K562 (cell line): ENCODE measurements around the gene SEC63. TPM values are rescaled to one million over a fixed set of nuclear protein-coding genes. Genes with fewer than 3 reads are reported as not detected.

Experiments
- ATAC-seq: fragments of 200-7000 bp; cut with Tn5 transposase; 3 replicates; pipeline ENCODE4 v1.9.1; 2020; ENCODE audit warnings: moderate library complexity
- BruUV-seq: library from RNA; stranded (reverse); fragments of 400-500 nt; replicated peaks from 2 replicates; lab custom pipeline; 2021; lab: Mats Ljungman, UMichigan
- CTCF ChIA-PET: fragments of 300-600 bp; formaldehyde crosslinking; extraction: SDS; loops from one replicate; lab custom pipeline; 2021; ENCODE audit warnings: low intra/inter-chr PET ratio; lab: Yijun Ruan, JAX
- POLR2A ChIA-PET: fragments of 300-600, 350-650 bp; sonication (Branson Sonifier 250); formaldehyde crosslinking; extraction: SDS; loops from one replicate; lab custom pipeline; 2021; ENCODE audit warnings: antibody characterized with exemption, inconsistent platforms; lab: Yijun Ruan, JAX
- DNase-seq, 4 experiments: peaks; one replicate each; pipeline versions ENCODE4 v3.0.0 to v3.0.0-alpha.2; 2011 to 2018; ENCODE audit warnings: low spot score in 3 of 4, mixed read lengths in 3 of 4; ENCODE audit errors: extremely low read depth in 1 of 4
- FAIRE-seq: peaks from 2 replicates; lab custom pipeline; 2011; peaks lifted over from hg19 to GRCh38; lab: Jason Lieb, UNC
- H2AFZ ChIP-seq: 2 replicates; pipeline ENCODE4 v1.6.0; 2011; ENCODE audit warnings: low read depth, low read length, control low read depth, inconsistent platforms
- H3K27ac ChIP-seq: fragments of 200-600 bp; 3 replicates; pipeline ENCODE4 v1.8.0; 2011; ENCODE audit warnings: low read depth, mild to moderate bottlenecking, control low read depth, inconsistent platforms, low read length, moderate library complexity, mixed read lengths; ENCODE audit errors: extremely low read depth
- H3K27me3 ChIP-seq, 2 experiments: fragments of 300-600 bp in 1 of 2; 2 replicates in 1 of 2; 3 replicates in 1 of 2; pipeline versions ENCODE4 v1.6.0 to v1.8.0; 2011; ENCODE audit warnings: inconsistent platforms in 2 of 2, low read length in 2 of 2, mild to moderate bottlenecking in 1 of 2, mixed read lengths in 1 of 2, moderate library complexity in 1 of 2; ENCODE audit not compliant: control insufficient read depth in 2 of 2, insufficient read depth in 2 of 2
- H3K36me3 ChIP-seq: fragments of 300-600 bp; 3 replicates; pipeline ENCODE4 v1.8.0; 2011; ENCODE audit warnings: mild to moderate bottlenecking, low read length, inconsistent platforms; ENCODE audit not compliant: control insufficient read depth, insufficient read depth
- H3K4me1 ChIP-seq, 2 experiments: fragments of 200-600 bp in 1 of 2; replicated peaks in 1 of 2; 2 replicates in 1 of 2; 3 replicates in 1 of 2; pipeline versions ENCODE4 v1.5.1 to v1.8.0; 2011; ENCODE audit warnings: inconsistent platforms in 2 of 2, low read length in 2 of 2, mild to moderate bottlenecking in 1 of 2, mixed read lengths in 1 of 2, moderate library complexity in 1 of 2; ENCODE audit not compliant: control insufficient read depth in 2 of 2, insufficient read depth in 2 of 2
- H3K4me2 ChIP-seq: 2 replicates; pipeline ENCODE4 v1.6.1; 2011; ENCODE audit warnings: low read length, control low read depth, inconsistent platforms, mixed read lengths; ENCODE audit not compliant: insufficient read depth
- H3K4me3 ChIP-seq: fragments of 200-600 bp; sonication (generic), shearing (Covaris generic); 2 replicates; pipeline ENCODE4 v1.5.1; 2016; ENCODE audit warnings: control low read depth, inconsistent platforms
- H3K79me2 ChIP-seq: fragments of 200-600 bp; 3 replicates; pipeline ENCODE4 v1.8.0; 2011; ENCODE audit warnings: low read length, inconsistent platforms; ENCODE audit not compliant: control insufficient read depth, insufficient read depth
- H3K9ac ChIP-seq, 2 experiments: 2 replicates each; pipeline versions ENCODE4 v1.6.0 to v1.6.1; 2011; ENCODE audit warnings: low read depth in 2 of 2, low read length in 2 of 2, control low read depth in 1 of 2, inconsistent platforms in 1 of 2, mild to moderate bottlenecking in 1 of 2, mixed read lengths in 1 of 2; ENCODE audit not compliant: insufficient read depth in 1 of 2
- H3K9me1 ChIP-seq: one replicate; pipeline ENCODE4 v1.6.0; 2011; ENCODE audit warnings: inconsistent platforms, mild to moderate bottlenecking, low read length, moderate library complexity; ENCODE audit not compliant: control insufficient read depth, insufficient read depth
- H3K9me3 ChIP-seq: replicated peaks from 2 replicates; pipeline ENCODE4 v1.5.1; 2011; ENCODE audit warnings: low read depth, low read length, inconsistent platforms; ENCODE audit not compliant: control insufficient read depth, insufficient read depth
- H4K20me1 ChIP-seq: replicated peaks from 2 replicates; pipeline ENCODE4 v1.6.1; 2011; ENCODE audit warnings: low read length, inconsistent platforms, mixed read lengths; ENCODE audit not compliant: control insufficient read depth, insufficient read depth
- BACH1 ChIP-seq: fragments of 200-800 bp; sonication (Bioruptor generic); IDR thresholded peaks from 2 replicates; pipeline ENCODE4 v1.6.1; 2016; ENCODE audit warnings: missing genetic modification characterization, missing compliant biosample characterization
- CCAR2 ChIP-seq: fragments of 200-400 bp; formaldehyde crosslinking; IDR thresholded peaks from 2 replicates; pipeline ENCODE4 v1.6.1; 2017; ENCODE audit warnings: mild to moderate bottlenecking, low read depth, low read length
- CTBP1 ChIP-seq: fragments of 450-650 bp; IDR thresholded peaks from 2 replicates; pipeline ENCODE4 v1.6.1; 2016; ENCODE audit warnings: borderline replicate concordance
- ETS2 ChIP-seq: IDR thresholded peaks from 2 replicates; pipeline ENCODE4 v1.6.1; 2016; ENCODE audit warnings: borderline replicate concordance, missing genetic modification characterization, mild to moderate bottlenecking, moderate library complexity, missing compliant biosample characterization; ENCODE audit not compliant: poor library complexity, severe bottlenecking
- FOS ChIP-seq: IDR thresholded peaks from 3 replicates; pipeline ENCODE4 v1.6.1; 2011; ENCODE audit not compliant: insufficient read length; ENCODE audit errors: extremely low read depth
- FOSL1 ChIP-seq: fragments of 200-800 bp; sonication (Bioruptor generic); conservative IDR thresholded peaks from 2 replicates; pipeline ENCODE4 v1.6.1; 2016; ENCODE audit warnings: missing genetic modification characterization, missing compliant biosample characterization
- FOXA3 ChIP-seq, 2 experiments: fragments of 450-650 bp in 1 of 2; sonication (generic) in 1 of 2; formaldehyde crosslinking; IDR thresholded peaks in 1 of 2; conservative IDR thresholded peaks in 1 of 2; 2 replicates each; pipeline versions ENCODE4 v1.4.0 to v1.8.0; 2020 to 2022; ENCODE audit warnings: mild to moderate bottlenecking in 2 of 2, missing genetic modification reagents in 1 of 2
- GABPB1 ChIP-seq: sonication (generic); formaldehyde crosslinking; IDR thresholded peaks from 2 replicates; pipeline ENCODE4 v1.8.0; 2022; ENCODE audit warnings: mild to moderate bottlenecking, missing genetic modification reagents
- HDAC1 ChIP-seq, 2 experiments: fragments of 450-650 bp; IDR thresholded peaks; 2 replicates each; pipeline ENCODE4 v1.6.1; 2016 to 2017; ENCODE audit warnings: inconsistent platforms in 1 of 2, mild to moderate bottlenecking in 1 of 2, moderate library complexity in 1 of 2
- PHB2 ChIP-seq: fragments of 450-650 bp; IDR thresholded peaks from 2 replicates; pipeline ENCODE4 v1.6.1; 2017; ENCODE audit warnings: low read depth
- POLR2H ChIP-seq: IDR thresholded peaks from 2 replicates; pipeline ENCODE4 v1.6.1; 2016; ENCODE audit warnings: missing genetic modification characterization, low read depth, mild to moderate bottlenecking, control low read depth, missing compliant biosample characterization, moderate library complexity
- RBFOX2 ChIP-seq: fragments of 200-400 bp; formaldehyde crosslinking; IDR thresholded peaks from 2 replicates; pipeline ENCODE4 v1.6.1; 2017; ENCODE audit warnings: low read depth, mild to moderate bottlenecking, low read length, moderate library complexity
- THRAP3 ChIP-seq: fragments of 450-650 bp; IDR thresholded peaks from 2 replicates; pipeline ENCODE4 v1.6.1; 2016; ENCODE audit warnings: mild to moderate bottlenecking, inconsistent platforms, borderline replicate concordance
- ZBTB34 ChIP-seq: fragments of 250-450 bp; sonication (Bioruptor Pico); IDR thresholded peaks from 2 replicates; pipeline ENCODE4 v1.8.0; 2021; ENCODE audit warnings: mild to moderate bottlenecking, moderate library complexity
- ZNF354B ChIP-seq: fragments of 250-450 bp; sonication (Bioruptor Pico); IDR thresholded peaks from 2 replicates; pipeline ENCODE4 v1.4.0; 2020
- ZNF57 ChIP-seq: fragments of 450-650 bp; formaldehyde crosslinking; IDR thresholded peaks from 2 replicates; pipeline ENCODE4 v1.4.0; 2020; ENCODE audit warnings: mild to moderate bottlenecking, moderate library complexity
- WGBS: fragments of 100-300 bp; shearing (Covaris generic); methylation state at CpG from one replicate; pipeline ENCODE4 v1.1.6; 2016; ENCODE audit warnings: low coverage, mixed read lengths; ENCODE audit not compliant: insufficient coverage; ENCODE audit errors: missing lambda C conversion rate; 5-methylcytosine and 5-hydroxymethylcytosine counted together
- in situ Hi-C: fragments of 300-500 bp; cut with MboI; formaldehyde crosslinking; loops from 4 replicates; pipeline ENCODE4 v1.15.0; 2018; ENCODE audit warnings: inconsistent platforms, mixed read lengths
- intact Hi-C: fragments of 100-400 bp; cut with micrococcal nuclease; formaldehyde crosslinking; loops from 2 replicates; pipeline ENCODE4 v1.14.2; 2022
- polyA plus RNA-seq, 8 experiments: library from polyadenylated mRNA; depleted of rRNA in 4 of 8; stranded (reverse) in 5 of 8; unstranded in 3 of 8; fragments of >200 nt; fragmentation: Nextera tagmentation in 2 of 8; fragmentation: Illumina TruSeq in 1 of 8; extraction: Ambion mirVana in 2 of 8; extraction: Trizol in 1 of 8; gene quantifications; 2 replicates each; pipeline versions ENCODE4 v1.2.1 to v1.2.3, GENCODE V29; 2011 to 2014; ENCODE audit warnings: inconsistent platforms in 1 of 8, missing spikeins in 1 of 8
- total RNA-seq, 7 experiments: library from RNA; depleted of rRNA in 6 of 7; stranded (reverse); fragments of >200 nt in 6 of 7; fragmentation: Illumina TruSeq in 2 of 7; extraction: Trizol in 2 of 7; gene quantifications; 2 replicates each; pipeline versions ENCODE4 v1.2.1 to v1.2.3, GENCODE V29; 2011 to 2021; ENCODE audit warnings: low replicate concordance in 1 of 7

SEC63 gene
- total and polyA plus RNA-seq, 9 of the 15 experiments (the other 6 are each of a cell fraction or from before 2014, with no cell fraction given), result 13.8 to 74.6 (median 28.4) TPM

GRCh38 chr6:107971181-107971580 is 13.2 kb upstream of the SEC63 start:
- intact Hi-C loops (no loop called here), in situ Hi-C loops (no loop called here)
- Histone ChIP-seq H3K4me1 (no peaks in the 10 kb centered on the region), H3K9me3 (no peaks in the 10 kb centered on the region), H3K9me1 (no peaks in the 10 kb centered on the region), H3K4me3 (no peak overlapping the region), H3K27ac (no peak overlapping the region), H2AFZ (no peak overlapping the region), H4K20me1 (no peaks in the 10 kb centered on the region), H3K4me2 (no peak overlapping the region), H3K36me3 (no peaks in the 10 kb centered on the region), H3K27me3 (no peaks in the 10 kb centered on the region), H3K79me2 (no peaks in the 10 kb centered on the region), H3K9ac (no peak overlapping the region)
- ChIA-PET POLR2A (interaction anchor here (1.7 kb wide), 1 partner anchor 11 kb away, joined by 4 read pairs; no protein-coding TSS in a partner anchor), CTCF (no interaction called here)
- FAIRE-seq (no peak), DNase-seq (no peak), ATAC-seq (no peak)
- 48% methylated on average over 6 of the region's 6 CpGs for WGBS
- TF ChIP-seq ETS2 (tag) (no peak), GABPB1 (CRISPR knock-in tag) (no peak), FOS (no peak), PHB2 (no peak)
- no TSS peak for BruUV-seq

- WGBS, result 22% methylated on average over 4 of the region's 5 CpGs
- BruUV-seq, result no TSS peak
- Histone ChIP-seq H3K9ac (no peak overlapping the region), H2AFZ (no peak overlapping the region), H3K27ac (no peak overlapping the region), H3K4me3 (no peak overlapping the region), H3K4me1 (peaks cover 0 to under 1% of the 10 kb centered on the region in 2 experiments; a peak in 3 of 5 replicates), H3K36me3 (no peaks in the 10 kb centered on the region), H3K4me2 (no peak overlapping the region), H4K20me1 (no peaks in the 10 kb centered on the region), H3K27me3 (no peaks in the 10 kb centered on the region), H3K9me1 (no peaks in the 10 kb centered on the region), H3K79me2 (no peaks in the 10 kb centered on the region), H3K9me3 (no peaks in the 10 kb centered on the region)
- FAIRE-seq (no peak), DNase-seq (no peak), ATAC-seq (no peak)
- in situ Hi-C loops, result no loop called here
- intact Hi-C loops, result no loop called here
- POLR2A ChIA-PET, result no interaction called here
- CTCF ChIA-PET, result no interaction called here
- no peak for TF ChIP-seq ZNF57 (CRISPR knock-in tag)
- TF ChIP-seq ETS2 (tag), result no peak
- no peak for TF ChIP-seq ZBTB34
- no peak for TF ChIP-seq BACH1 (tag)
- no peak for TF ChIP-seq FOXA3 (CRISPR knock-in tag; conservative IDR thresholded peaks at IDR 0.05 in 1 of 2, IDR thresholded peaks at IDR 0.05 in 1 of 2)
- TF ChIP-seq RBFOX2, result no peak
- no peak for TF ChIP-seq CTBP1
- TF ChIP-seq POLR2H (tag), result no peak
- no peak for TF ChIP-seq HDAC1 (IDR thresholded peaks at IDR 0.05)
- TF ChIP-seq ZNF354B (CRISPR knock-in tag), result no peak
- TF ChIP-seq THRAP3, result no peak
- no peak for TF ChIP-seq CCAR2
- TF ChIP-seq FOSL1 (tag), result no peak
Measured at GRCh38 chr6:107970255-107970654, 12.2 kb upstream of the SEC63 start.
